Muscle of arm (tissue), 12 donors: ENCODE data around the gene THY1. TPM values are rescaled to one million over a fixed set of nuclear protein-coding genes. Genes with fewer than 3 reads are reported as not detected.
A peak's percentile ranks its signal among the peaks of the same experiment; 100 is the strongest.

Source experiments
- DNase-seq: peaks from one replicate; pipeline ENCODE4 v3.0.0-alpha.2; 2013
- polyA plus RNA-seq, 12 donors: library from polyadenylated mRNA; unstranded; fragments of 120-200 nt; gene quantifications; one replicate each; pipeline ENCODE4 v1.2.1, GENCODE V29; 2013; ENCODE audit not compliant: insufficient read length in 12 of 12

THY1 gene
- polyA plus RNA-seq, 12 donors, result 98.7 to 247 (median 127) TPM; not detected in 1

- no peak for DNase-seq
These were observed 50.5 kb downstream of the THY1 start for GRCh38 chr11:119372260-119373058.

DNA sequence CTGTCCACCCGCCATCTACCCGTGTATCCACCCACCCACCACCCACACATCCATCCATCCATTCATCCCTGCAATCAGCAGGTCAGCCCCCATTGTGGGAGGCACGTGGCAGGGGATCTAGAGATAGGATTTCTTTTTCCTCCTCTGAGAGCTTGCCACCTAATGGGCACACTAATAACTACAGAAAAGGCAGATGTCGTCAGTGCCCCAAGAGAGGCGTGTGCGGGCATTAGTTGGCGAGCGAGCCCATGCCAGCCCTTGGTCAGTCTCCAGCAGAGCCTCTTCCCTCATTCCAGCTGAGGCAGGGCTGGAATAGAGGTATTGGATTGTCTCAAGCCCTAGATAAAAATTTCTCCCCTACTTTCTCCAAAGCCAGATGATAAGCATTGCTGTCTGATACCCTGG is 51.2 kb downstream of the THY1 start:
- DNase-seq, result no peak

- no peak for DNase-seq
These were observed 51.8 kb downstream of the THY1 start for GRCh38 chr11:119371067-119371601.

GRCh38 chr11:119370486-119371046 is 52.4 kb downstream of the THY1 start:
- no peak for DNase-seq

GRCh38 chr11:119369132-119369925 is 53.6 kb downstream of the THY1 start:
- DNase-seq, result no peak

DNA sequence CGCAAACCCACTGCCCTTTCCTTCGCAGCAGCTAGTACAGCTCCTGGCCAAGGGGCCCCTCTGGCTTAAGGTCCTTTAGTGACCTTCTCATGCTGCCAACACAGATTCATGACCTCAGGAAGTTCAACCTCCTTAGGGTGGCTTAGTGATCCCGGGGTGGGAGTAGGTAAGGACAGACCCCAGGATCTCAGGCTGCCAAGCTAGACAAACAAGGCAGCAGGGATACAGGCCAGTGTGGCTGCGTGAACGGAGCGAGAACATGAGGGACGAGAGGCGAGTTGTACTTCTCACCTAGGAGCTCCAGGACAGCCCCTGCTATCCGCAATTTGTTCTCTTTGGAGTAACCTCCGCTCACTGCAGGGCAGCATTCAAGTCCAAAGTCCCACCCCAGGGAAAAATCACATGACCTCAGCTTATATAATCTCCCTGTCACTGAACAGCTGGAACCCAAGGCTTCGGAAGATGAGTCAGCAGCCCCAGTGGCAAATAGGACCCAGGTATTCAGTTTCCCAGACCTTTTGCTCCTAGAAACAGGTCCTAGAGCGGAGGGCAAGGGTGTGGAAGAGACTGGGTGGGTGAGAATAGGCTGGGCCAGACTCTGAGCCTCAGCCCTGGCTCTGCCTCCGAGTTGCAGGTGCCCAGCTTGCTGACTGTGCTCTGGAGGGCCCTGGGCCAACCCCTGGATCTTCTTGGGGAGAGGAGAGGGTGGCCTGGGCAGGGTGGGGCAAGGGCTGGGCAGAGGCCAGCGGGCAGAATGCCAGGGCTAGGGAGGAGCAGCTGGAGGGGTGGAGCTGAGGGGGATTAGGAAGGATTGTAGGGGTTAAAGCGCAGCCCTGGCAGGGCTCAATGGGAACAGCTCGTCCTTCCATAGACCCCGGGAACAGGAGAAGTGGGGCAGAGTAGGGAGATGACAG is 54.6 kb downstream of the THY1 start:
- DNase-seq, result peak; percentile 56

GRCh38 chr11:119367661-119368120 is 55.3 kb downstream of the THY1 start:
- DNase-seq, result no peak

Other genes starting within 250 kb of the THY1 start
- 10 to 100 TPM in 1 of 12 donors, under 1 TPM in 7, not detected in 4; 0.05 to 19.9 (median 0.22) TPM for gene NHERF4, start 237.7 kb downstream of the THY1 start, polyA plus RNA-seq
- gene CBL, start 216.8 kb downstream of the THY1 start, polyA plus RNA-seq, result 10 to 100 TPM in 11 of 12 donors, not detected in 1; 11.1 to 16.4 (median 13.5) TPM
- gene MCAM, start 106.0 kb downstream of the THY1 start, polyA plus RNA-seq, result 100 to 1,000 TPM in 11 of 12 donors, not detected in 1; 134 to 237 (median 193) TPM
- gene RNF26, start 88.6 kb downstream of the THY1 start, polyA plus RNA-seq, result 10 to 100 TPM in 11 of 12 donors, not detected in 1; 11.6 to 20.2 (median 16.4) TPM
- gene C1QTNF5, start 82.3 kb downstream of the THY1 start, polyA plus RNA-seq, result 10 to 100 TPM in 11 of 12 donors, not detected in 1; 17.5 to 47.8 (median 20.6) TPM
- not detected for gene MFRP, start 76.5 kb downstream of the THY1 start, polyA plus RNA-seq
- gene USP2, start 41.5 kb downstream of the THY1 start, polyA plus RNA-seq, result 10 to 100 TPM in 11 of 12 donors, not detected in 1; 15.6 to 62.9 (median 46.7) TPM